ENCODE results near the gene IP6K3.

The IP6K3 gene

DNA sequence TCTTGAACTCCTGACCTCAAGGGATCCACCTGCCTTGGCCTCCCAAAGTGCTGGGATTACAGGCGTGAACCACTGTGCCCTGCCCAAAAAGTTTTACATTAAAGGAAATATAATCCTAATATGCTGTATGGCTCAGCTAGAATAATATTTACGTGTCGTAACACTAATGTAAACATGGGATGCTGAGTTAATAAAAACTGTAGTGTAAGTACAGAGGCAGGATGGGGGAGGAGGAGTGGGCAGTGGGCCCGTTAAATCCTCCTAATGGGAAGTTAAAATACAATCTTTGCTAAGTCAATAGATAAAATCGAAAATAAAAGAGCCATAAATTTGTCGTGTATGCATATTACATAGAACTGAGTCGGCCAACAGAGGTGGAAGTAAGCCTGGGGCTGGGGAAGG lies 12.1 kb upstream of the IP6K3 start:
- DNase-seq: no peak

DNA sequence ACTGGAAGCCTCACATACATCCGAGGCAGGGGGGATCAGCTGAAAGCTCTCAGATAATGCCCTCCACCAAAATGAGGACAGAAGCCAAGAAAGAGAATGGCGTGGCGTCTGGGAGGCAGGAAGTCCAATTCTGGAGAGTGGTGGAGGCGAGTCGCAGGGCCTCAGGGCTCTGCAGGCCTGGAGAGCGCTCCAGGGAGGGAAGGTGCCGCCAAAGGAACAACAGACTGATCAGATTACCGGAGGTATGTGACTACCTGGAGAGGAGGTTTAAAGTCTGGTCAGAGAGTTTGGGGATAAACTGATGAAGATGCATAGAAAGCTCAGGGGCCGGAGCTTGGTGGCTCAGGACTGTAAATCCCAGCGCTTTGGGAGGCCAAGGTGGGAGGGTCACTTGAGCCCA lies 11.2 kb upstream of the IP6K3 start:
- no peak for DNase-seq

DNA sequence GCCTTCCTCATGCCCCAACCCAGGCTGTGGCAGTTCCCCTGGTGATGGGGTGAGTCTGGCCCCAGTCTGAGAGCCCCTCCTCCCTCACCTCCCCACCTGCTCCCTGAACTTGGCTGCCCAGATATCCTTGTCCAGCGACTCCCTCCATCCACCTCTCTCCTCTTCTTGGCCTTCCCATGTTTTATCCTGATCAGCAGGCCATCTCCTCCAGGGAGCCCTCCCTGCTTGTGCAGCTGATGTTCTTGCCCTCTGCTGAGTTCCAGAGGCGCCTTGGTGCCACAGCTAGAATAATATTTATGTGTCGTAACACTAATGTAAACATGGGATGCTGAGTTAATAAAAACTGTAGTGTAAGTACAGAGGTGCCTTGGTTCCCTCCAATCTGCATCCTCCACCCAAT lies 10.4 kb upstream of the IP6K3 start:
- no peak for DNase-seq

DNA sequence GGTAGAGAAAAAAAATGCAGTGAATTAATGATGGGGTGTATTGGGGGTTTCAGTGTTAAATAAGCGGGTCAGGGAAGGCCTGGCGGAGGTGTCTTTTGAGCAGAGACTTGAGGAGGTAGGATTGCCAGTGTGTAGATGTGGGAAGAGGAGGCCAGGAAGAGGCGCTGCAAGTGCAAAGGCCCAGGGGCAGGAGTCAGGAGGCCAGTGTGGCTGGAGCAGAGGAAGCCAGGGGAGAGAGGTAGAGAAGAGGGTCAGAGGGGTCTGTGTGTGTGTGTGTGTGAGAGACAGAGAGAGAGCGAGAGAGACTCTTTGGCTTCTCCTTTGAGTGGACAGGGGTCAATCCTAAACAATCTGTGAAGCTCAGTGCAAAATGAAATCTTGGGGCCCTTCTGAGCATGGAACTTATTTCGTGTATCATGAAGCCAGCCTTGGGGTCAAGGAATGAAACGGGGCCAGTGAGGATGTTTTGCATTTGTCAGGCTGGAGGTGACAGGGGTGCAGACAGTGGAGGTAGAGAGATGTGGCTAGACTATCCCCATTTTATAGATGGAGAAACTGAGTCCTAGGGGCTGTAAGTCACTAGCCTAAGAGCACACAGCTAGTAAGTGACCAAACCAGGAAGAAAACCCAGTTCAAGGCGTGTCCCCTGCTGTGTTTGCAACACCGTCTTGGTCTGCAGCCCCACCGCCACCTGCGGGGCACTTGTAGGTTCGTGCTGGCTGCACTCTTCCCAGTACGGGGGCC lies 9.7 kb upstream of the IP6K3 start:
- DNase-seq: no peak

DNA sequence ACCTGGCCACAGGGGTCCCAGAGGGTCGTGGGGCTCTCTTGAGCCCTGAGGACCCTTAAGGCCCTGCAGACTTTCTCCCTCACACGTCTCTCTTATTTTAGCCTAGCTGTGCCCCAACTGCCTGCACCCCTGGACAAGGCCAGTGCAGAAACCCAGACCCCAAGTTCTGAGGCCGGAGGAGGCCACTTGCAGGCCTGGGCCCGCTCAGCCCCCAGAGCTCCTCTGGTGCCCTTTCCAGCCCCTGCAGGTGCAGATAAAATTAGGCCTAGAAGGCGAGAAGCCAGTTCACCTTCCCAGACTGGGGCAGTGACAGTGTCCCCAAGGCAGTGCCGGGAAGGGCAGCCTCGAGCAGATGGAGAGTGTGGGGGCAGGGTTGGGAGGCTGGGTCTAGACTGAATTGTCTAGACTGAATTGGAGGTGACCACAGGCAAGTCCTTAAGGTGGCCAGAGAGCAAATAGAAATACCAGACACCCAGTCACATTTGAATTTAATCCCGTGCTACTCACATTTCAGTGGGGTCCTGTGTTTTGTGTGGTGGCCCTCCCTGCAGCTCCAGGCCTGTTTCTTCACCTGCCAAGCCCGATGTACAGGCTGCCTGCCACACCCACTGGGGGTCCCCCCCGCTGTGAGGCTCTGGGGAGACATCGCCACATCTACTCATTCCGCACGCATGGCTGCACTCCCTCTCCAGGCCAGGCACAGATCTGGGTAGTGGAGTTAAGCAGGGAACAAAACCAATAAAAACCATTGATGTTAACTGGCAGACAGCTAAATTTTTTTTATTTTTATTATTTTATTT lies 8.6 kb upstream of the IP6K3 start:
- DNase-seq: no peak

DNA sequence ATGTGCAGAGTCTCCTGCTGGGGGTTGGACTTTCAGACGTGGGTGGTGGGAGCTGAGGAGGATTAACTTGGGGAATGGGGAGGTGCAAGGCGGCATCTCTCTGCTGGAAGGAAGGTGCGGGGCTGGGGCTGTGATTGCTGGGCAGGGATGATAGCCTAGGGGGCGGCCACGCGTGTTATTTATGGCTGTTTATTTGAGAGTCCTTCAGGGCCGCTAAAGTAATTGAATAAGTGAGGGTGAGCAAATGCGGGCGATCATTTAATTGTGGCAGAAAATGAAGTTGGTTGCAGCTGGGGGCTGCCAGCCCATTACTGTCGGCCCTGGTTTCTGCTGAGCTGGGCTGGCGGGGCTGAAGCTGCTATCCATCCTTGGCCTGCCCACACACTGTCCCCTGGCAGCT lies 7.5 kb upstream of the IP6K3 start:
- DNase-seq: no peak

DNA sequence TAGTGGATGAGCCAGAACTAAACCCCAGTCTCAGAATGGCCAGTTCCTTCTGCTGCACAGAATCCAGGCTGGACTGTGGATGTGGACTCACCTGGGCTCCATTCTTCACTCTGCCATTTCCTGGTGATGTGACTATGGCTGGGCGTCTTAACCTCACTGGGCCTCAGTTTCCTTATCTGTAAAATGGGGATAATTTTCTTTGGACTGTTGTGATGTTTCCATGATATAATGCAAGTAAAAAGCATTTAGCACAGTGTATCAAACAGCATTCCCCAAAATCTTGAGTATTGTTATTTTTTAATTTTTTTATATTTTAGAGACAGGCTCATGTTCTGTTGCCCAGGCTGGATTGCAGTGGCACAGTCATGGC lies 5.9 kb upstream of the IP6K3 start:
- DNase-seq: no peak

DNA sequence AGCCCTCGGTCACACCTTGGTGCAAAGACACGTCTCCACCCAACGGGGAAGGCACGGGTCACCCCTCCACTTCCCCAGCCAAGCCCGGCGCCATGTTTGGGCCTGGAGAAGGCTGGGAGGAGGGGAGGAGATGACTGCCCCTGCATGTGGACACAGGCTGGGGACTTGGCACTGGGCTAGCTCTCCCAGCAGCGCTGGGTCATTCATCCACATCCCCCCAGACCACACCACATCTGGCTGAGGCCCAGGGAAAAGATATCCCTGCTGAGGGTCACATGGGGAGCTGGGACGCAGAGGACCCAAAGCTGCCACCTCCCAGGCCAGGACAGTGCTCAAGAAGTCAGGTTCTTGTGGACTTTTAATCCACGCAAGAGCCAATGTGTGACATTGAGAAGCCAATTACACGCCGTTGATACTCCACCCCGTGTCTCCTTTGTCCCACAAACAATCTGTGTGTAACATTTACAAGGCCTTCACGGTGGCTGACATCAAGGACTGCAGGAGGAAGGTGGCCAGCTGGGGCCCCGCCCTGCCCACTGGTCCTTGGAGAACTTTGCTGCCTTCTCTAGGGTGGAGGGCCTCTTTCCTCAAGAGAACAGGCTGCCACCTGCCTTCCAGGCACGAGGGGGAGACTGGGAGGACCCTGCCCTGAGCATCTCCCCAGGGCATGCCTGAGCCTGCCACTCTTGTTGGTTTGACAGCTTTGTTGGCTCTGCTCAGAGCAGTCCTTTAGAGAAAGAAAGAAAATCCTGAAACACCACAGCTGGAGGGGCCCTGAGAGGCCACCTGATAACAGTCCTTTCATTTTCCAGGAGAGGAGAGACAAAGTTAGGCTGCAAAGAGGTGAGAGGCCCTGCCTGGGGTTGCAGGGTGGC lies 5.3 kb upstream of the IP6K3 start:
- no peak for DNase-seq

DNA sequence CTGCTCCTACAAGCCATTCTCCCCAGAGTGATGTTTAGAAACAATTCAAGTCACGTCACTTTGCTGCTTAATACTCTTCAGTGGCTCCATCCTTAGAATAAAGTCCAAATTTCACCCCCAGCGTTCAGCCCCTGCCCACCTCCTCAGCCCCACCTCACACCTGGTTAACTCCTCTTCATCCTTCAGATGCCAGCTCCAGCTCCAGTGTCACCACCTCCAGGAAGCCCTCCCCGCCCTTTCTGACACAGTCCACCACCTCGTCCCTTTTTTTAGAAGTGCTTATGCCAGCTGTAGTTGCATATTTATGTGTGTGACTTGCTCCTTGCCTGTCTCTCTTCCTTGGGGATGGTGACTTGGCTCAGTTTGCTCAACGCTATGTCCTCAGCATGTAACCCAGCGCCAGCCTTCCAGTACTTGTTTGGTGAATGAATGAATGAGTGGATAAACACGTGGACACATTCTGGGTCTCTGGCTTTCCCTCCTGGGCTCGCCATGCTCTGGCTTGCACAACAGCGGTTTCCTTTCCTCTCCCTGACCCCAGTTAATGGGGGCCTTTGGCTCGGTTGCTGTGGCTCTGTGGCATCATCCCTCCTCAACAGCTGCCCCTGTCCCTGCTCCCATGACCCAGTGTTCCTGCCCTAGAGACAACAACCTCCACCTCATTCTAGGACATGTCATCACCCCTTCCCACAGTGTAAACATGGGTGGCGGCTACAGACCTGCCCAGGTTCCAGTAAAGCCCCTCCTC lies 3.7 kb upstream of the IP6K3 start:
- DNase-seq: no peak

DNA sequence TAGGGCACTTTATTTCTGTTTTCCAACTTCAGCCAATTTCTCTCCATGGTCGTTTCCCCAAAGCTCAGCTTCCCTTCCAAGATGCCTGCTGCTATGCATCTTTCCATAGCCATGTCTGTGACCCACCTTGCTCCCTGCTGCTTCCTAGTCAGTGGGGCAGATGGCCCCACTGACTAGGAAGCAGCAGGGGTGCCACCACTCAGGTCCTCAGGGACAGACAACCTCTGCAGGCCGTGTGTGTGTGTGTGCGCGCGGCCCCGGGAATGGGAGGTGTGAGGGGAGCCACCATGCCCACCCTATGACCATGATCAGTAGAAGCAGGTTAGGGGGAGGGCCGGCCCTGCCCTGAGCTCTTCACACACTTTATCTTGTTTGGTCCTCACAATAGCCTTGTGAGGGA lies 2.7 kb upstream of the IP6K3 start:
- no peak for DNase-seq

DNA sequence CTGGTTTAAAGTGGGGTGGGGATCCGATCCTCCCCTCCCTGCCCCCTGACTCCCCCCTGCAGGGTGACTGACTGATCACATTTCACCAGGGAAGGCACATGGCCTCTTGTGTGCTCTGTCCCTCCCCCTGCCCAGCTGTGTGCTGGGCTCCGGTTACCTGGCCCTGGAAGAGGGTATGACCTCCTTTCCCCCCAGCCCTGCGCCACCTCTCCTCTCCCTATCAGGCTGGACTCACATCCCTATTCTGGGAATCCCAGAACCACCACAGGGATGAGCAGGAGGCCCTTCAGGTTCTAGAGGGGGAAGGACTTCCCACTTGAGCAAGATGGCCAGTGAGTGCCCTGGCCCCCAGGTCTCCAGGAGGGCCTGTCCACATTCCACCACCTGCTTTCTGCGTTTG lies 2.1 kb upstream of the IP6K3 start:
- DNase-seq: no peak

DNA sequence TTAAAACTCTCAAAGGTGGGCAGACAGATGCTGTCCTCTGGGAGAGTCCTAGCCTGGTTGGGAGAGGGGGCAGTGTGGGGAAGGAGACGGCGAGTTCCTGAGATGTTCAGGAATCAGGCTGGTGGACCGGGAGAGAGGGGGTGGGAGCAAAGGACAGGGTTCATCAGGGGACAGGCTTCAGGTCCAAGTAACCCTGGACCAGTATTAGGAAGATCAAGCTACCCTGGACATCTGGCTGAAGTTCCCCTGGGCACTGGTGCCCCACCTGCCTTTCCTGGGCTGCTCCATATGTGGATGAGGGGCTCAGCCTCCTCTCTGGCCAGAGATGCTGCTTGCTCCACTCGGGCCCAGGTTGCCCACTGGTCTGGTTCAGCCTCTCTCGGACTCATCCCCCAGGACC lies 1.1 kb upstream of the IP6K3 start:
- DNase-seq: no peak

DNA sequence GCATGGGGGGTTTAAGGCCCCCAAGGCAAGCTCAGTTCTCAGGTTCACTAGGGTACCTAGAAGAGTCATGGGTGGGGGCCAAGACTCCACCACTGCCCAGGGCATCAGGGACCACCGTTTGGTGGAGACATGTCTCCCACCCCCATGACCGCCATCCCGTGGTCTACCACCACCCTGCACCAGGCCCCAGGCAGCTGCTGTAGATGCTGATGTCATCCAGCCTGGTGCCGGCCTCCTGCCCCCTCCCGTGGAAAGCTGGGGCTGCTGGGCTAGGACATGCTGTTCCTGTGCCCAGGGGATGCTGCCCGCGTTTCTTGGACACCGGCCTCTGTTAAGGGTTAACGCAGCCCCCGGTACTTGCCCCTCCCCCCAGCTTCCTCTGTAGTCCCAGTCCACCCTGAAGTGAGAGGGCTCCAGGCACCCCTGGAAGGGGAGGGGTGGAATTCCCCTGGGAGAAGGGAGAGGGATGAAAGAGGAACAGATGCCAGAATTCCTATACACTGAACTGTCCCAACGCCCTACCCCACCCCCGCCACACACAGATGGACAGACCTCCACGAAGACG lies 587 bp downstream of the IP6K3 start:
- DNase-seq: no peak

DNA sequence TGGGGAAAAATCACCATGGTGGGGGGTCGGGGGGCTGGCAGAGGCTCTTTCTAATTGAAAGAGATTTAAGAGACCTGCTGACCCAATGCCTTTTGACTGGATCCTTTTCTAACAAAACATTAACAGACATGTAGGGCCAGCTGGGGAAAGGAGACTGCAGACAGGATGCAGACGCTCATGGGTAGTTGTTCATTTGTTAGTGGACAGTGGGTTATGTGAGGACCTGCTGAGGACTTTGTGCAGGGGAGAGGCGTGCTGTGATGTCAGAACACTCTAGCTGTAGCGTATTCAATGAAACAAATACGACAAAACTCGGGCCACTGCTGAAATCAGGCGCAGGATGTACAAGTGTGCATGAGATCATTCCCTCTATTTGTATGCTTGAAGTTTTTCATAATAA lies 1.2 kb downstream of the IP6K3 start:
- no peak for DNase-seq

DNA sequence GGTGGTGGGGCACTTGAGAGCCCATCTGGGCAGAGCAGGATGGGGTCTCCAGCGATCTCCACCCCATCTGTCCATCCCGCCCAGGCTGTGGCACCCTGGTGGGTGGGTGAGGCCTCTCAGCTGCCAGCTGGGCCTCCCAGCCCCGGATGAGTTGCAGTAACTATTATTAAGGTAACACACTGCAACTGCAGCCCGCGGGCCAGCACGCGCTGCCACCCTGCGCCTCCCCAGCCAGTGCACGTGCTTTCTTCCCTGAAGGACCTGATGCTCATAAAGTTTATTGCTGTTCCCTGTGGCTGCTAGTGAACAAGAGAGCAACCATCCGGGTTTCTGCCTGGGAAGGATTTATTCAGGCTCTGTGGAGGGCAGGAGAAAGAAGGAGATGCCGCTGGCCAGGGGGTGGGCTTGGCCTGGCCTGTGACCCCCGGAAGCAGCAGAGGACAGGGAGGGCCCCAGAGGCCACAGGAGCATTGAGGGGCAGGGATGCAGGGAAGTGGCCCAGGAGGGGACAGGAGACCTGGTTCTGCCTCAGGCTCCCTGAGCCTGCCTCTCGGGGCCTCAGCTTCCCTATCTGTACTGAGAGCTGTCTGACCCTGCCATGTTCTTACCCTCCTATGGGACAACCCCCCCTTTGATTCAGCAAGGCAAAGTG lies 1.7 kb downstream of the IP6K3 start:
- DNase-seq: no peak

DNA sequence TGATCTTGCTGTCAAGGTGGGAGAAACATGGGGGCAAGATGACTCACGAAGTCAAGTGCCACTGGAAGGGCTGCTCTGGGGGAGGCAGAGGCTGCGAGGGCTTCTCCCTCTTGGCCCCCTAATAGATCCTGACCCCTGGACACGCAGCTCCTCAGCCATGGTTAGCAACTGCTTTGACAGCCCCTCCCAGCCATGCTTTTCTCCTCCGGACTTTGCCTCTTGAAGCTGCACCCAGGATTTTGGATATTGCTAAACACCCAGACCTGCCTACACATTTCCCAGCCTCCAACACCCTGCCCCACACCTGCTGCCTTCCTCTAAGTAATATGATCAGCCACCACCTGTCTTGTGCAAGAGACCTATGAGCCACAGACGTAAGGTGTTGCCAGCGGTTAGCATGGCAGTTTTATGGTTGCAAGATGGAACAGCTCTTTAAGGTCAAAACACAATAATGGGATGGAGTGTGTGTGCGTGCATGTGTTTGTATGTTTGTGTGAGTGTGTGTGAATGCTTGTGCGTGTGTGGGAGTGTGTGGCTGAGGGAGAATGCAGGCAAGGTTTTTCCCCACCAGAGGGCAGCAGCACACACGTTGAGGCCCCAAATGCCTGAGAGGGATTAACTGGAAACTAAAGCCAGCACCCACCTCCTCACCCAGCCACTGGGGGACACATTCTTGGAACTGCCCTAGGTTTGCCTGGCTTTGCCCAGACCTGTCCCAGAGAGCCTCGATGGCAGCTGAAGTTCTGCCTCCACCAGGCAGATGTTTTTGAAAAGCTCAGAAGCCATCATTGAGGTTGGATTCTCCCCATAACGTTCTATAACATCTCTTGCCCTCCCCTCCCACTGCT lies 2.5 kb downstream of the IP6K3 start:
- peak; percentile 66 to 67 for DNase-seq

DNA sequence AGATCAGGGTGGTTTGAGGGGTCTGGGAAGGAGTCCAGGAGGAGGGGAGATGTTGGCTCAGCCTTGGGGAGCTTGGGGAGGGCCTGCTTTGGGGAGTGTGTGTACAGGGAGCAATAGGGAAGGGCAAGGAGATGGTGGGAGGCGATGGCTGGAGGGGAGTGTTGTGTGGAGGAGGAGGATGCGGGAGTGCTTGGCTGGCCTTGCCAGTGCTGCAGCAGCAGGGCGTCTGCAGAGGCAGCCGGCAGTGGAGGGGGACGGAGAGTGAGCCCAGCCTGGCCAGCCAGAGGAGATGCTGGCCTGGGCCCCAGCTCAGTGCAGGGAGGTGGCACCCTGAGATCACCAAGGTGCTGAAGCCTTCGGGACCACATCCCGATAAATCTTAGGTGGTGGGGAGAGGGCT lies 3.9 kb downstream of the IP6K3 start:
- no peak for DNase-seq

DNA sequence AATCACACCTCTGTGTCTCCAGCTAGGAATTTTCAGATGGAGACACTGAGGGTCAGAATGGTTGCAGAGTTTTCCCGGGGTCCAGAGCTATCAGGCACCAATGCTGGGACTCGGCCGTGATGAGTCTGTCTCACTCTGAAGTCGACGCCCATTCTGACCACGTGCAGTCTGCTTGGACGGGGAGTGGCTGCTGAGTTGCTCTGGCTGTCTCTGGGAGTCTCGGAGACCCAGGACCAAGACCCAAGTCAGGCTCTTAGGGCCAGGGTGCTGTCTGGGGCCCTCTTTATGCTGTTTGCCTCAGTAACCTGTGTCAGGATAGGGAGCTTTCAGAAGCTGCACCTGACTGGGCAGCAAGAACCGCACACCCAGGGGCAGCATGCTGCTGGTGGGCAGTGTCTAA lies 4.6 kb downstream of the IP6K3 start:
- no peak for DNase-seq

DNA sequence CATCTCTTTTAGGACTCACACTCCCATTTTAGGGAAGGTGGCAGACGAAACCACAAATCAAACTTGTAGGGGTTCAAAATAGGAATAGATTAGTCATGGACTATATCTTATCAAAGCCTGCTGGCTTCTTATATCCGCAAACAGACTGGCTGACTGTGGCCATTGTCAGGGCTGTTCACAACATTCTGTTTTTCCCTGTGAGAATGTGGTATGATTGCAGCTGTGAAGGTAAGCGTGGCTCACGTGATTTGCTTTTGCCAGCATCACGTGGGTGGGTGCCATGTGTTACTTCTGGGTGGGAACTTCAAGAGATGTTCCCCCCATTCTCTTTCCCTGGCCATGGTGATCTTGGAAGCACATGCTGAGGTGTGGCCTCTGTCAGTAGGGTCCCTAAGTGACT lies 5.9 kb downstream of the IP6K3 start:
- DNase-seq: no peak

DNA sequence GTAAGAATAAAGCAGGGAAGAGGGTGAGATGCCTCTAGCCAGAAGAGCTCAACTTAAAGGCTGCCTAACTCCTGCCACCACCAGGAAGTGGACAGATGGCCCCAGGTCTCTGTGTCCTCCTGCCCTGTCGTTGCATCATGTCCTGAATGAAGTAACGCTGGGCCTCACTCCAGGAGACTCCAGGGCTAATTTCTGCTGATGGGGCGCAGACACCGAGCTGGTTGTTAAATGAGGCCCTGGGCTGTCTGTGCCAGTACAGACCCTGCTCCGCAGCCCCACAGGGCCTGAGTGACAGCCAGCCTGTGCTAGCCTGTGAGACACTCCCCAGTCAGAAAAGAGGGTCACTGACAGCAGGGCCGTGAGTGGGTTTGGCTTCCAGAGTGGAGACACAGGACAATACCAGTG lies 6.5 kb downstream of the IP6K3 start:
- no peak for DNase-seq

DNA sequence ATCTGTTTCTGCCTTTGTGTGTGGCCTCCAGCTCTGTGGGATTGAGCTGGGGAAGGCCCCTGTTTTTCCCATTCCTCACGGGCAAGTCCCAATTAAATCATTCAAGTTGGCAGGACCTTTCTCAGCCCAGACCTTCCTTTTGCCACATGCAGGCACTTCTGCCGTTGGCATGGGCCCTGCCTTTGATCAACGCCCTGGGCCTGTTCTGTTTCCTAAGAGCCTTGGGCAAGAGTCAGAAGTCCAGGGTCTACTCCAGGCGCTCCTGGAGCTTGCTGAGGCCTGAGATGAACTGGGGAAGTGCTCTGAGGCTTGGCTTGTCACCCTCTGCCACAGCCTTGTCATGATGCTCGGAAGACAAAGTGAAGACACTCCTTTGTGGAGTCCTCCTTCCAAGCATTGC lies 7.1 kb downstream of the IP6K3 start:
- no peak for DNase-seq

All from stimulated activated CD4-positive, alpha-beta T cell treated with anti-CD3 and anti-CD28 coated beads, Interleukin-4, amount 100 ng/mL, for 4 hours (primary cell).